A673 (cell line): Measurements from ENCODE around the gene SLC41A2. TPM values are rescaled to one million over a fixed set of nuclear protein-coding genes. Genes with fewer than 3 reads are reported as not detected.

Experiments
- BruUV-seq: library from RNA; stranded (reverse); fragments of 400-500 nt; replicated peaks from 2 replicates; lab custom pipeline; 2021; lab: Mats Ljungman, UMichigan
- CTCF ChIA-PET: fragments of 300-600 bp; sonication (Branson Sonifier 250); formaldehyde crosslinking; loops from one replicate; lab custom pipeline; 2022; ENCODE audit warnings: antibody characterized with exemption; lab: Charles Lee
- POLR2A ChIA-PET: fragments of 300-600 bp; sonication (Branson Sonifier 250); formaldehyde crosslinking; loops from one replicate; lab custom pipeline; 2022; ENCODE audit warnings: antibody characterized with exemption; ENCODE audit not compliant: low non-redundant PET; lab: Charles Lee
- DNase-seq: peaks from one replicate; pipeline ENCODE4 v3.0.0-alpha.2; 2015; ENCODE audit warnings: low spot score
- H3K27ac ChIP-seq: fragments of 200-600 bp; sonication (generic); 2 replicates; pipeline ENCODE4 v1.5.1; 2016; ENCODE audit warnings: mixed run types, low read depth, mild to moderate bottlenecking, mixed read lengths, antibody characterized with exemption, low read length; ENCODE audit not compliant: poor library complexity, severe bottlenecking
- H3K27me3 ChIP-seq: fragments of 200-600 bp; sonication (generic); replicated peaks from 2 replicates; pipeline ENCODE4 v1.6.1; 2017; ENCODE audit warnings: mixed run types, low read depth, mild to moderate bottlenecking, mixed read lengths, antibody characterized with exemption, low read length; ENCODE audit not compliant: insufficient read depth, poor library complexity
- H3K36me3 ChIP-seq: fragments of 200-600 bp; sonication (generic); 2 replicates; pipeline ENCODE4 v1.6.1; 2016; ENCODE audit warnings: mixed run types, mild to moderate bottlenecking, mixed read lengths, antibody characterized with exemption, low read length; ENCODE audit not compliant: insufficient read depth, poor library complexity, severe bottlenecking
- H3K4me1 ChIP-seq: fragments of 200-600 bp; sonication (generic); 2 replicates; pipeline ENCODE4 v1.6.1; 2017; ENCODE audit warnings: mixed run types, mild to moderate bottlenecking, mixed read lengths, antibody characterized with exemption, low read length; ENCODE audit not compliant: insufficient read depth, poor library complexity, severe bottlenecking
- H3K4me3 ChIP-seq: fragments of 200-600 bp; sonication (generic); 2 replicates; pipeline ENCODE4 v1.5.1; 2016; ENCODE audit warnings: low read depth, mixed run types, mild to moderate bottlenecking, mixed read lengths, low read length; ENCODE audit not compliant: poor library complexity, severe bottlenecking
- H3K9me3 ChIP-seq: fragments of 200-600 bp; sonication (generic); 2 replicates; pipeline ENCODE4 v1.6.1; 2016; ENCODE audit warnings: mixed run types, low read depth, mild to moderate bottlenecking, mixed read lengths, antibody characterized with exemption, low read length; ENCODE audit not compliant: poor library complexity, severe bottlenecking
- CTCF ChIP-seq: fragments of 300-800, 200-600 bp; sonication (generic); conservative IDR thresholded peaks from 2 replicates; pipeline ENCODE4 v1.5.1; 2017; ENCODE audit warnings: low read depth, mild to moderate bottlenecking, antibody characterized with exemption, low read length, moderate library complexity, mixed read lengths
- EZH2 ChIP-seq: fragments of 200-600 bp; sonication (generic); IDR thresholded peaks from 2 replicates; pipeline ENCODE4 v1.6.1; 2017; ENCODE audit warnings: borderline replicate concordance, low read depth, mild to moderate bottlenecking, mixed read lengths, antibody characterized with exemption, low read length; ENCODE audit not compliant: poor library complexity, severe bottlenecking
- intact Hi-C: fragments of 100-400 bp; cut with micrococcal nuclease; formaldehyde crosslinking; loops from one replicate; pipeline ENCODE4 v1.10.0; 2022; ENCODE audit not compliant: unreplicated experiment
- total RNA-seq: library from RNA; stranded (reverse); gene quantifications from 2 replicates; pipeline ENCODE4 v1.2.3, GENCODE V29; 2021

SLC41A2 gene
- total RNA-seq, 1 experiment from 2014 or later = 0.24 TPM

- TF ChIP-seq CTCF (no peak), EZH2 (no peak)
- intact Hi-C loops = no loop called here
- no peak for DNase-seq
- Histone ChIP-seq H3K27ac (no peak overlapping the region), H3K36me3 (no peaks in the 10 kb centered on the region), H3K4me3 (no peak overlapping the region), H3K27me3 (peaks cover 4% of the 10 kb centered on the region), H3K4me1 (no peaks in the 10 kb centered on the region), H3K9me3 (no peaks in the 10 kb centered on the region)
- ChIA-PET CTCF (no interaction called here), POLR2A (interaction anchor here (0.5 kb wide), 1 partner anchor 100 kb away, joined by 3 read pairs; no protein-coding TSS in a partner anchor)
- BruUV-seq = no TSS peak
These were observed 19.0 kb downstream of the SLC41A2 start for GRCh38 chr12:104939089-104939488.

- Histone ChIP-seq H3K27me3 (peaks cover 4% of the 10 kb centered on the region), H3K36me3 (no peaks in the 10 kb centered on the region), H3K4me3 (no peak overlapping the region), H3K27ac (no peak overlapping the region), H3K4me1 (no peaks in the 10 kb centered on the region), H3K9me3 (no peaks in the 10 kb centered on the region)
- ChIA-PET POLR2A (interaction anchor here (0.5 kb wide), 1 partner anchor 101 kb away, joined by 3 read pairs; no protein-coding TSS in a partner anchor), CTCF (no interaction called here)
- intact Hi-C loops = no loop called here
- BruUV-seq = no TSS peak
- DNase-seq = no peak
- TF ChIP-seq CTCF (no peak), EZH2 (no peak)
These were observed 19.7 kb downstream of the SLC41A2 start for GRCh38 chr12:104938371-104938770.

GRCh38 chr12:104935886-104936285, 22.2 kb downstream of the SLC41A2 start:
- no TSS peak for BruUV-seq
- intact Hi-C loops = no loop called here
- CTCF ChIA-PET = no interaction called here

More at GRCh38 chr12:104935886-104936285, 22.2 kb downstream of the SLC41A2 start:
- no peak overlapping the region for H3K4me3 ChIP-seq
- no peak overlapping the region for H3K27ac ChIP-seq
- no peaks in the 10 kb centered on the region for H3K36me3 ChIP-seq
- no peak for DNase-seq
- POLR2A ChIA-PET = no interaction called here
- H3K27me3 ChIP-seq = peaks cover 4% of the 10 kb centered on the region
- no peaks in the 10 kb centered on the region for H3K4me1 ChIP-seq
- H3K9me3 ChIP-seq = no peaks in the 10 kb centered on the region
- no peak for TF ChIP-seq EZH2
- TF ChIP-seq CTCF = no peak
